Mesenchymal stem cell (in vitro differentiated cells and primary cell): ENCODE results near the gene UBR3.

Source experiments
- DNase-seq: peaks from one replicate; pipeline ENCODE4 v3.0.0-alpha.2; 2013
- H2AFZ ChIP-seq: one replicate; pipeline ENCODE4 v1.6.1; 2013; ENCODE audit warnings: low read depth, mild to moderate bottlenecking, control low read depth, inconsistent platforms, low read length, moderate library complexity
- H2AK5ac ChIP-seq: 2 replicates; pipeline ENCODE4 v1.6.1; 2013; ENCODE audit warnings: low read length, moderate library complexity, mild to moderate bottlenecking, inconsistent platforms; ENCODE audit not compliant: severe bottlenecking
- H2BK120ac ChIP-seq: one replicate; pipeline ENCODE4 v1.6.1; 2013; ENCODE audit warnings: low read depth, mild to moderate bottlenecking, inconsistent platforms, low read length, moderate library complexity
- H2BK12ac ChIP-seq, 2 experiments: one replicate each; pipeline ENCODE4 v1.6.1; 2013; ENCODE audit warnings: inconsistent platforms in 2 of 2, low read length in 2 of 2, mild to moderate bottlenecking in 2 of 2, moderate library complexity in 2 of 2, control low read depth in 1 of 2
- H2BK15ac ChIP-seq: one replicate; pipeline ENCODE4 v1.6.1; 2013; ENCODE audit warnings: mild to moderate bottlenecking, low read depth, inconsistent platforms; ENCODE audit not compliant: poor library complexity, severe bottlenecking
- H2BK5ac ChIP-seq: 2 replicates; pipeline ENCODE4 v1.6.1; 2013; ENCODE audit warnings: low read depth, mild to moderate bottlenecking, low read length, control low read depth, inconsistent platforms; ENCODE audit not compliant: poor library complexity, severe bottlenecking
- H3K14ac ChIP-seq, 2 experiments: one replicate each; pipeline ENCODE4 v1.6.1; 2013; ENCODE audit warnings: inconsistent platforms in 2 of 2, low read length in 2 of 2, control low read depth in 1 of 2, mild to moderate bottlenecking in 1 of 2, moderate library complexity in 1 of 2
- H3K18ac ChIP-seq, 2 experiments: one replicate each; pipeline ENCODE4 v1.6.1; 2013; ENCODE audit warnings: inconsistent platforms in 2 of 2, low read length in 2 of 2, control low read depth in 1 of 2, low read depth in 1 of 2, mild to moderate bottlenecking in 1 of 2
- H3K23ac ChIP-seq, 2 experiments: one replicate each; pipeline ENCODE4 v1.6.1; 2013; ENCODE audit warnings: inconsistent platforms in 2 of 2, low read length in 2 of 2, mild to moderate bottlenecking in 2 of 2, moderate library complexity in 2 of 2, control low read depth in 1 of 2
- H3K27ac ChIP-seq: 2 replicates; pipeline ENCODE4 v1.5.1; 2013; ENCODE audit warnings: mild to moderate bottlenecking, moderate library complexity, low read length, control low read depth, inconsistent platforms; ENCODE audit not compliant: poor library complexity, severe bottlenecking
- H3K27me3 ChIP-seq, 2 experiments: 2 replicates each; pipeline versions ENCODE4 v1.6.1 to v1.7.0; 2013; ENCODE audit warnings: low read length in 2 of 2, mild to moderate bottlenecking in 2 of 2, moderate library complexity in 2 of 2, control low read depth in 1 of 2, inconsistent platforms in 1 of 2; ENCODE audit not compliant: control insufficient read depth in 1 of 2, insufficient read depth in 1 of 2
- H3K36me3 ChIP-seq, 2 experiments: 2 replicates each; pipeline versions ENCODE4 v1.6.1 to v1.7.0; 2013; ENCODE audit warnings: low read length in 2 of 2, control low read depth in 1 of 2, inconsistent platforms in 1 of 2, low read depth in 1 of 2, mild to moderate bottlenecking in 1 of 2; ENCODE audit not compliant: insufficient read depth in 2 of 2, control insufficient read depth in 1 of 2
- H3K4ac ChIP-seq, 2 experiments: one replicate each; pipeline ENCODE4 v1.6.1; 2013; ENCODE audit warnings: inconsistent platforms in 2 of 2, low read length in 2 of 2, mild to moderate bottlenecking in 2 of 2, moderate library complexity in 2 of 2, control low read depth in 1 of 2, low read depth in 1 of 2
- H3K4me1 ChIP-seq: 2 replicates; pipeline ENCODE4 v1.6.1; 2013; ENCODE audit warnings: low read depth, low read length, control low read depth; ENCODE audit not compliant: control insufficient read depth, insufficient read depth
- H3K4me2 ChIP-seq: 2 replicates; pipeline ENCODE4 v1.6.1; 2013; ENCODE audit warnings: low read length, mild to moderate bottlenecking, inconsistent platforms; ENCODE audit not compliant: poor library complexity, severe bottlenecking
- H3K4me3 ChIP-seq, 2 experiments: 2 replicates each; pipeline versions ENCODE4 v1.5.1 to v1.7.0; 2013; ENCODE audit warnings: low read length in 2 of 2, mild to moderate bottlenecking in 2 of 2, control low read depth in 1 of 2, low read depth in 1 of 2; ENCODE audit not compliant: insufficient read depth in 1 of 2
- H3K79me1 ChIP-seq: replicated peaks from 2 replicates; pipeline ENCODE4 v1.6.1; 2013; ENCODE audit warnings: mild to moderate bottlenecking, control low read depth, low read length, inconsistent platforms; ENCODE audit not compliant: poor library complexity, severe bottlenecking
- H3K9ac ChIP-seq: 2 replicates; pipeline ENCODE4 v1.7.0; 2013; ENCODE audit warnings: mild to moderate bottlenecking, low read length, moderate library complexity
- H3K9me3 ChIP-seq: 2 replicates; pipeline ENCODE4 v1.7.0; 2013; ENCODE audit warnings: mild to moderate bottlenecking, low read length; ENCODE audit not compliant: control insufficient read depth
- H4K8ac ChIP-seq: one replicate; pipeline ENCODE4 v1.6.1; 2013; ENCODE audit warnings: inconsistent platforms, mild to moderate bottlenecking, low read length, moderate library complexity
- H4K91ac ChIP-seq: one replicate; pipeline ENCODE4 v1.6.1; 2013; ENCODE audit warnings: mild to moderate bottlenecking, low read length, inconsistent platforms
- WGBS: methylation state at CpG from one replicate; pipeline ENCODE4 v1.1.7; 2013; ENCODE audit warnings: mixed read lengths; 5-methylcytosine and 5-hydroxymethylcytosine counted together

Gene UBR3

DNA sequence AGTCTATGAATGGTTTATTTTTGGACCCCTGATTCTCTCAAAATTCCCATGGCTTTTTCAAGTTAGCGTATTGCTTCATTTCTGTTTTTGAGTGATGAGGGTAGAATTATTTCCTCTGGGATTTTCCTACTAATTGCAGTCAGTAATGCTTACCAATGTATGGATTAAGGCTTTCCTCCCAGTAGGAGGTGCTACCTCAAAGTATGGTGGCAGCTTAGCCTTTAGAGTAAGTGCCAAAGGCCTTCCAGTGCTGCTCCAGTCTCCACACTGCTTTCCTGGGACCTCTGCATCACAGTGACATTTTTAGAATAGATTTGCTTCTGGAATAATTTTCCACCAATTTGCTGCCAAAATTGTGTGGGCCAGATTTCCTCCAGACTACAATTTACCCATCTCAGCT, 44.7 kb upstream of the UBR3 start:
- H3K4me2 ChIP-seq, result no peak overlapping the region
- WGBS, result 100% methylated on average over 1 of the region's 1 CpG
- no peak overlapping the region for H3K18ac ChIP-seq
- H3K9me3 ChIP-seq, result no peaks in the 10 kb centered on the region
- no peak overlapping the region for H3K14ac ChIP-seq
- no peak overlapping the region for H2AK5ac ChIP-seq
- no peak overlapping the region for H4K8ac ChIP-seq
- H2BK5ac ChIP-seq, result no peak overlapping the region
- no peak overlapping the region for H3K9ac ChIP-seq
- no peak overlapping the region for H2BK120ac ChIP-seq
- no peaks in the 10 kb centered on the region for H3K4me1 ChIP-seq
- H3K4me3 ChIP-seq, result no peak overlapping the region
- no peak overlapping the region for H2BK12ac ChIP-seq
- H3K23ac ChIP-seq, result no peak overlapping the region
- H3K79me1 ChIP-seq, result no peaks in the 10 kb centered on the region
- H2AFZ ChIP-seq, result no peak overlapping the region
- no peaks in the 10 kb centered on the region for H3K27me3 ChIP-seq
- no peak for DNase-seq
- H3K4ac ChIP-seq, result no peak overlapping the region
- H4K91ac ChIP-seq, result no peak overlapping the region
- no peak overlapping the region for H2BK15ac ChIP-seq
- H3K27ac ChIP-seq, result no peak overlapping the region
- no peaks in the 10 kb centered on the region for H3K36me3 ChIP-seq

GRCh38 chr2:169790581-169790980, 36.7 kb upstream of the UBR3 start:
- Histone ChIP-seq H3K36me3 (no peaks in the 10 kb centered on the region), H3K4me3 (no peak overlapping the region), H4K91ac (no peak overlapping the region), H3K18ac (no peak overlapping the region), H2BK12ac (no peak overlapping the region), H4K8ac (no peak overlapping the region), H2AFZ (no peak overlapping the region), H2AK5ac (no peak overlapping the region), H3K4me2 (no peak overlapping the region), H3K4ac (no peak overlapping the region), H3K27ac (no peak overlapping the region), H2BK5ac (no peak overlapping the region), H2BK120ac (no peak overlapping the region), H3K79me1 (no peaks in the 10 kb centered on the region), H3K14ac (no peak overlapping the region), H3K27me3 (peaks cover 0 to 3% of the 10 kb centered on the region in 2 experiments), H3K9ac (no peak overlapping the region), H3K4me1 (peaks cover 4% of the 10 kb centered on the region), H3K9me3 (no peaks in the 10 kb centered on the region), H2BK15ac (no peak overlapping the region), H3K23ac (no peak overlapping the region)
- DNase-seq, result no peak
- WGBS, result 97% methylated on average over 4 of the region's 5 CpGs

DNA sequence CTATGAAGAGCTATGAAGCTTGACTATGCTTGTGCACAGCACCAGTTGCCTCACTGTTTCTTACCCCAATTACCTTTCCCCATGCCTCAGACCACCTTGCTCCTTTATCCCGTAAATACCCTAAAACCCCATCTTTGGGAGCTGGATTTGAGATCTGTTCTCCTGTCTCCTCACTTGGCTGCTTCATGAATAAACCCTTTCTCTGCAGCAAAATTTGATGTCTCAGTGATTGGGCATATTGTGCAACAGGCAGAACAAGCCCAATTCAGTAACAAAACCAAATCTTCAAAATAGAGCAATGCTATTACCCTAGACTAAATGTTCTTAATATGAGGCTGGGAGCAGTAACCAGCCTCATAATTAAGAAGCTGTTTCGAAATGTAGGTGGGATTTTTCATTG, 32.1 kb upstream of the UBR3 start:
- no peak overlapping the region for H3K4me2 ChIP-seq
- H2BK15ac ChIP-seq, result no peak overlapping the region
- no peak overlapping the region for H3K4ac ChIP-seq
- H3K4me3 ChIP-seq, result no peak overlapping the region
- H3K79me1 ChIP-seq, result no peaks in the 10 kb centered on the region
- H2BK120ac ChIP-seq, result no peak overlapping the region
- H3K9me3 ChIP-seq, result no peaks in the 10 kb centered on the region
- H2BK12ac ChIP-seq, result no peak overlapping the region
- no peak for DNase-seq
- no peak overlapping the region for H3K18ac ChIP-seq
- WGBS, result 86% methylated on average over 1 of the region's 2 CpGs
- H2AK5ac ChIP-seq, result no peak overlapping the region
- H3K14ac ChIP-seq, result no peak overlapping the region
- no peak overlapping the region for H3K9ac ChIP-seq
- H3K4me1 ChIP-seq, result peaks cover 2% of the 10 kb centered on the region
- H3K36me3 ChIP-seq, result no peaks in the 10 kb centered on the region
- H4K8ac ChIP-seq, result peak overlapping the region; percentile 54
- no peak overlapping the region for H3K27ac ChIP-seq
- H2AFZ ChIP-seq, result no peak overlapping the region
- H3K27me3 ChIP-seq, result no peaks in the 10 kb centered on the region
- H4K91ac ChIP-seq, result no peak overlapping the region
- H3K23ac ChIP-seq, result no peak overlapping the region
- no peak overlapping the region for H2BK5ac ChIP-seq

- WGBS, result 90% methylated on average over 6 of the region's 6 CpGs
- H2BK120ac ChIP-seq, result no peak overlapping the region
Measured at GRCh38 chr2:169796441-169796840, 30.8 kb upstream of the UBR3 start.

More at GRCh38 chr2:169796441-169796840, 30.8 kb upstream of the UBR3 start:
- Histone ChIP-seq H3K27me3 (no peaks in the 10 kb centered on the region), H3K23ac (no peak overlapping the region), H3K79me1 (no peaks in the 10 kb centered on the region), H3K4me1 (peaks cover 3% of the 10 kb centered on the region), H4K8ac (no peak overlapping the region), H3K9ac (no peak overlapping the region), H3K36me3 (peaks cover 1 to 7% of the 10 kb centered on the region in 2 experiments), H2BK15ac (no peak overlapping the region), H3K14ac (no peak overlapping the region), H2BK5ac (no peak overlapping the region), H3K4me3 (no peak overlapping the region), H2BK12ac (no peak overlapping the region), H2AFZ (no peak overlapping the region), H3K4ac (no peak overlapping the region), H2AK5ac (no peak overlapping the region), H3K27ac (no peak overlapping the region), H4K91ac (no peak overlapping the region), H3K4me2 (no peak overlapping the region), H3K18ac (no peak overlapping the region), H3K9me3 (no peaks in the 10 kb centered on the region)
- DNase-seq, result no peak
